Tibial nerve (tissue), 4 donors: ENCODE results near the gene PAGE2. TPM values are rescaled to one million over a fixed set of nuclear protein-coding genes. Genes with fewer than 3 reads are reported as not detected.
A peak's percentile ranks its signal among the peaks of the same experiment; 100 is the strongest.

ENCODE experiments used
- DNase-seq, 2 donors: peaks; one replicate each; pipeline ENCODE4 v3.0.0-alpha.2; 2019; ENCODE audit warnings: low spot score in 2 of 2
- H3K27ac ChIP-seq, 4 donors: fragments of 200-600 bp; sonication (generic) in 3 of 4; one replicate each; pipeline ENCODE4 v1.5.1; 2017 to 2019; ENCODE audit warnings: mild to moderate bottlenecking in 1 of 4
- H3K27me3 ChIP-seq, 2 donors: fragments of 200-600 bp; sonication (generic) in 1 of 2; one replicate each; pipeline versions ENCODE4 v1.5.1 to v1.6.0; 2017 to 2019
- H3K36me3 ChIP-seq, 3 donors: fragments of 200-600 bp; sonication (generic); one replicate each; pipeline ENCODE4 v1.5.1; 2018 to 2019
- H3K4me1 ChIP-seq, 4 donors: fragments of 200-600 bp; sonication (generic) in 3 of 4; one replicate each; pipeline ENCODE4 v1.5.1; 2017 to 2019
- H3K4me3 ChIP-seq, 4 donors: fragments of 200-600 bp; sonication (generic) in 3 of 4; one replicate each; pipeline ENCODE4 v1.5.1; 2017 to 2019; ENCODE audit warnings: mild to moderate bottlenecking in 1 of 4, moderate library complexity in 1 of 4
- H3K9me3 ChIP-seq, 4 donors: fragments of 200-600 bp; sonication (generic) in 3 of 4; one replicate each; pipeline ENCODE4 v1.5.1; 2017 to 2019
- EP300 ChIP-seq, 2 donors: sonication (generic); formaldehyde crosslinking; IDR thresholded peaks; one replicate each; pipeline ENCODE4 v1.6.1; 2017; ENCODE audit warnings: antibody characterized with exemption in 2 of 2, mild to moderate bottlenecking in 1 of 2
- POLR2A ChIP-seq, 2 donors: fragments of 450-650 bp; IDR thresholded peaks; one replicate each; pipeline ENCODE4 v1.6.1; 2017; ENCODE audit warnings: antibody characterized with exemption in 2 of 2, mild to moderate bottlenecking in 2 of 2, moderate library complexity in 2 of 2
- WGBS, 2 donors: methylation state at CpG; one replicate each; pipeline ENCODE4 v1.1.5; 2018; 5-methylcytosine and 5-hydroxymethylcytosine counted together
- total RNA-seq, 4 donors: library from RNA; depleted of rRNA; stranded (reverse); fragments of >200 nt; gene quantifications; one replicate each; pipeline ENCODE4 v1.1.0, GENCODE V29; 2016
- TF ChIP-seq, protein P1 (sequence below), 5 experiments: fragments of 200-600 bp in 3 of 5; fragments of 450-650 bp in 2 of 5; sonication (generic) in 3 of 5; IDR thresholded peaks; one replicate each; pipeline ENCODE4 v1.5.1; 2016 to 2019; ENCODE audit warnings: antibody characterized with exemption in 5 of 5, mild to moderate bottlenecking in 3 of 5, moderate library complexity in 2 of 5

The PAGE2 gene
- total RNA-seq, 4 donors from 2014 or later, result not detected

DNA sequence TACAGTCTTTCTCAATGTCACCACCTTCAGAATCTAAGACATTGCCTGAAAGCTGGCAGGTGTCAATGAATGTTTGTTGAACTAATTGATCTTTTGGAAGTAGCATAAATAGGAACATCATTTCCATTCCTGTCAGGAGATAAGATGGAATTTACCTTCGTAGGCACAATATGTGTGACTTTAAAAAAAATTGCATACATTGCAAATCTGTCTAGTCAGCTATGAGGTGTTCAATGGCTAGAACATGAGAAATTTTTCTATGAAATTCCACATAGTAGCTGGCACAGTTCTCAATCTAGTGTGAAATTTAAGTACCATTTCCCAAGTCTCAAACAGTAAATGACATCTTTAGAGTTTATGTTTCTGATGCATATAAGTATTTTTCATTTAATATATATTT lies 10.3 kb downstream of the PAGE2 start:
- no peak for DNase-seq
- Histone ChIP-seq H3K4me3 (no peak overlapping the region), H3K36me3 (no peaks in the 10 kb centered on the region), H3K27ac (no peak overlapping the region), H3K4me1 (no peaks in the 10 kb centered on the region), H3K9me3 (no peaks in the 10 kb centered on the region), H3K27me3 (peaks cover 0 to 8% of the 10 kb centered on the region in 2 donors)
- 60 to 68% methylated on average over 1 of the region's 1 CpG for WGBS, 2 donors
- TF ChIP-seq, protein P1, sequence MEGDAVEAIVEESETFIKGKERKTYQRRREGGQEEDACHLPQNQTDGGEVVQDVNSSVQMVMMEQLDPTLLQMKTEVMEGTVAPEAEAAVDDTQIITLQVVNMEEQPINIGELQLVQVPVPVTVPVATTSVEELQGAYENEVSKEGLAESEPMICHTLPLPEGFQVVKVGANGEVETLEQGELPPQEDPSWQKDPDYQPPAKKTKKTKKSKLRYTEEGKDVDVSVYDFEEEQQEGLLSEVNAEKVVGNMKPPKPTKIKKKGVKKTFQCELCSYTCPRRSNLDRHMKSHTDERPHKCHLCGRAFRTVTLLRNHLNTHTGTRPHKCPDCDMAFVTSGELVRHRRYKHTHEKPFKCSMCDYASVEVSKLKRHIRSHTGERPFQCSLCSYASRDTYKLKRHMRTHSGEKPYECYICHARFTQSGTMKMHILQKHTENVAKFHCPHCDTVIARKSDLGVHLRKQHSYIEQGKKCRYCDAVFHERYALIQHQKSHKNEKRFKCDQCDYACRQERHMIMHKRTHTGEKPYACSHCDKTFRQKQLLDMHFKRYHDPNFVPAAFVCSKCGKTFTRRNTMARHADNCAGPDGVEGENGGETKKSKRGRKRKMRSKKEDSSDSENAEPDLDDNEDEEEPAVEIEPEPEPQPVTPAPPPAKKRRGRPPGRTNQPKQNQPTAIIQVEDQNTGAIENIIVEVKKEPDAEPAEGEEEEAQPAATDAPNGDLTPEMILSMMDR (IDR thresholded peaks at IDR 0.05), result no peak
- TF ChIP-seq POLR2A (IDR thresholded peaks at IDR 0.05), result no peak
- TF ChIP-seq EP300 (IDR thresholded peaks at IDR 0.05), result no peak

DNA sequence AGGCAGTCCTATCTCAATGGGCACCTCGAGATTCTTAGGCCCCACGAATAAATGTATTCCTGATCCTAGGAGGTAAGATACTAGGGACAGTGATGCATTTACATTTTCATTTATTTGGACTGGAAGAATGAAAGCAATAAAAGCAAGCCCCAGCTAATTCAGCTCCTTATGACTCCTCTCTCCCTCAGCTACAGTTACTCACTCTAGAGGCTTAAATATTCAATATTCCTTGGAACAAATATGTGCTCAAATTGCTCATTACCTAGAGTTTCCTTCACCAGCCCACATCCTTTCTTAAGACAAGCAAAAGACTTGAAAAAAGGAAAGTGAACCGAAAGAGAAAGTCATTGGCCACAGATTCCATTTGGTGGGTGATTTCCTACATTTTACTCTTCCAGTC lies 13.9 kb downstream of the PAGE2 start:
- no peak for TF ChIP-seq POLR2A (IDR thresholded peaks at IDR 0.05)
- TF ChIP-seq, protein P1 (IDR thresholded peaks at IDR 0.05), result no peak
- no peak for TF ChIP-seq EP300 (IDR thresholded peaks at IDR 0.05)
- no peaks in the 10 kb centered on the region for H3K9me3 ChIP-seq
- H3K27ac ChIP-seq, result no peak overlapping the region
- H3K36me3 ChIP-seq, result no peaks in the 10 kb centered on the region
- no peak overlapping the region for H3K4me3 ChIP-seq
- WGBS, 2 donors, result 56 to 84% methylated on average over 3 of the region's 3 CpGs
- no peak for DNase-seq
- no peaks in the 10 kb centered on the region for H3K4me1 ChIP-seq
- peaks cover 0 to 4% of the 10 kb centered on the region in 2 donors for H3K27me3 ChIP-seq

DNA sequence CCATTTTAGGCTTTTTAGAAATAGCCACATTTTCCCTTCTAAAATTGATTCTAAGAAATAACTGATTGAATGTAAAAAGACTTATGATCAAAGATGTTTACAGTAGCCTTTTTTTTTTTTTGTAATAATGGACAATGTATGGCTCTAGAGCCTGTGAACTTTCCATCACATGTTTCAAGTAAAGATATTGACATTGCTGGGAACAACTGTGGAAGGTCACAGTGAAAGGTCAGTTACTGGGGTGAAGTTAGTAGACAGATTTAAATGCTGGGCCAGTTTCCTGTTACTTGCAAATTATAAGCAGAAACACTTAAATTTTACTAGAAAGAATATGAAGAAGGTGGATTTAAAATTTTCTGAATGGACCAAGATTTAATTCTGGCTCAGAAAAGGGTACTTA lies 18.4 kb downstream of the PAGE2 start:
- H3K27ac ChIP-seq, result no peak overlapping the region
- no peaks in the 10 kb centered on the region for H3K36me3 ChIP-seq
- no peaks in the 10 kb centered on the region for H3K27me3 ChIP-seq
- no peak overlapping the region for H3K4me3 ChIP-seq
- no peaks in the 10 kb centered on the region for H3K4me1 ChIP-seq
- DNase-seq, result no peak
- TF ChIP-seq EP300 (IDR thresholded peaks at IDR 0.05), result no peak
- TF ChIP-seq POLR2A (IDR thresholded peaks at IDR 0.05), result no peak
- TF ChIP-seq, protein P1 (IDR thresholded peaks at IDR 0.05), result no peak
- H3K9me3 ChIP-seq, result no peaks in the 10 kb centered on the region

DNA sequence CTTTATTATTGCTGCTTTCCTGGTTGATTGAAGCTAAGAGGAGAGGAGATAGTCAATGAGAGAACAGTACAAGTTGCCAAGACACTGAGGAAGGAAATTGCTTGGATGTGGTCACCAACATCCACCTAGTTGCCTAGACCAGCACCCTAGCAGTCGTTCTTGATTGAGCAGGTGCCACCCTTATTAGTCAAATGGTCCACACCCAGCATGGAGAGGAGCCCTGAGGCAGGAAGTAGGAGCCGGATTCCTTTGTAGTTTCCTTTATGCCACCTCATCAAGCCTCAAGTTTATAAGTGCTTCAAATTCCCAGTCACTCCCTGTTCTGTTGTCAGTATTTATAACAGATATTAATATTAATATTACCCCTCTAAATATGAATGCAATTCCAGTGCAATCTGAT lies 19.1 kb downstream of the PAGE2 start:
- Histone ChIP-seq H3K27ac (no peak overlapping the region), H3K36me3 (no peaks in the 10 kb centered on the region), H3K27me3 (no peaks in the 10 kb centered on the region), H3K4me3 (no peak overlapping the region), H3K4me1 (no peaks in the 10 kb centered on the region), H3K9me3 (no peaks in the 10 kb centered on the region)
- 53 to 75% methylated on average over 2 of the region's 2 CpGs for WGBS, 2 donors
- DNase-seq, result no peak
- TF ChIP-seq, protein P1 (IDR thresholded peaks at IDR 0.05), result no peak
- TF ChIP-seq POLR2A (IDR thresholded peaks at IDR 0.05) (no peak), EP300 (IDR thresholded peaks at IDR 0.05) (no peak)

DNA sequence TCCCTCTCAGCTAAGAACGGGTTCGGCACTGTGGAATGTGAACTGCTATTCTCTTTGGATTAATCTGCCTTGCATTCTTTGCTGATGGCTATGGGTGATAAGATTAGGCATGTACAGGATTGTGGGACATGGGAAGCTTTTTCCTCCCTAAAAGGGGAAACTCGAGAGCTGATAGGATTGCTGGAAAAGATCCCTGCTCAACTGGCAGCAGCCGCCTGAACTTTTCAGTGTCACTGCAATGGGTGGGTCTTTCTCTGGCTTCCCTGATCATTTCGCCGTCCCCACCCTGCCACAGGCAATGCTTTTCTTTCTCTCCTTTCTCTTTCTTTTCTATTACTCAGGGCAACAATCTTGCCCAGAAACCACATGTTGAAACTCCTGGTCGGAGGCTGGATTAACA lies 20.5 kb downstream of the PAGE2 start:
- H3K27ac ChIP-seq, result peak overlapping the region in 1 of 4 donors; percentile 8
- H3K9me3 ChIP-seq, result no peaks in the 10 kb centered on the region
- 35 to 55% methylated on average over 7 of the region's 7 CpGs for WGBS, 2 donors
- no peaks in the 10 kb centered on the region for H3K4me1 ChIP-seq
- no peaks in the 10 kb centered on the region for H3K27me3 ChIP-seq
- TF ChIP-seq POLR2A (IDR thresholded peaks at IDR 0.05) (no peak), EP300 (IDR thresholded peaks at IDR 0.05) (no peak)
- TF ChIP-seq, protein P1 (IDR thresholded peaks at IDR 0.05), result no peak
- no peak overlapping the region for H3K4me3 ChIP-seq
- H3K36me3 ChIP-seq, result no peaks in the 10 kb centered on the region
- DNase-seq, result no peak
